ENCODE results near the gene ADORA3.

- TF ChIP-seq POLR2AphosphoS5 (IDR thresholded peaks at IDR 0.05; ENCODE audit: low read depth, low read length) (no peak), CTCF (IDR thresholded peaks at IDR 0.05) (no peak), REST (IDR thresholded peaks at IDR 0.05; ENCODE audit: insufficient read depth in 1 of 2, low read depth in 2 of 2, low read length in 1 of 2) (no peak), TCF7L2 (IDR thresholded peaks at IDR 0.05; ENCODE audit: low read depth, low read length) (no peak)
Observed at GRCh38 chr1:111484391-111485026, 18.9 kb downstream of the ADORA3 start.

Data from Panc1 (cell line).